ENCODE measurements around the gene XCR1.
"Not testable (repeated sequence)": the region's sequence is repeated elsewhere in the genome, so short reads cannot be mapped to it uniquely, and the experiment has no call there.

XCR1 gene

DNA sequence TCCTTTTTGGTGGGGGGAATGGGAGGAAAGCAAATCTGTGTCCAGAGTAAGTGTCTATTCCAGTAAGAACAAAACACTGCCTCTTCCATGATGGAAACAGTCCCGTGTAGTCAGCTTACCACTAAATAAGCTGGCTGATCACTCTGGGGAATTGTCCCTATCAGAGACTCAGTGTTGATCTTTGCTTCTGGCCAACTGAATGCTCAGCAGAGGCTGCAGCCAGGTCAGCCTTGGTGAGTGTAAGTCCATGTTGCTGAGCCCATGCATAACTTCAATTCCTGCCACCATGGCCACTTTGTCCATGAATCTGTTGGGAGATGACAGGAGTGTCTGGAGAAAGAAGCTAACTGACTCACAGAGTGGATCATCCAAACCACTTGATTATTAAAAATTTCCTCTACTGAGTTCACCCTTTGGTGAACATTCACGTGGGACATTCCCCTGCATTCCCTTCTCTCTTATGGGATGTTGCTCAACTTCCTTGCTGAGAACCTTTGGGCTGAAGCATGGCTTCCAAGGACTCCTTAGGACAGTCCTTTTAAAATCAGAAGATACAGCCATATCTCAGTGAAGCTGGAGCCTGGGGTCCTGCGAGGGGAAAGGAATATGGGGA lies 33.9 kb upstream of the XCR1 start:
- 85 to 100% methylated on average over 1 to 3 of the region's 3 CpGs for WGBS, 2 experiments (ENCODE audit: insufficient coverage in 2 of 2)
- Histone ChIP-seq H3K27ac (ENCODE audit: low read depth, low read length, severe bottlenecking) (no peak overlapping the region), H3K9me3 (ENCODE audit: control insufficient read depth, low read length) (no peaks in the 10 kb centered on the region), H3K36me3 (ENCODE audit: control insufficient read depth, insufficient read depth, low read length) (no peaks in the 10 kb centered on the region), H3K4me3 (ENCODE audit: extremely low read depth, insufficient read depth, low read length, poor library complexity, severe bottlenecking) (no peak overlapping the region), H3K4me1 (ENCODE audit: control insufficient read depth, insufficient read depth, low read length, poor library complexity, severe bottlenecking) (no peaks in the 10 kb centered on the region)

DNA sequence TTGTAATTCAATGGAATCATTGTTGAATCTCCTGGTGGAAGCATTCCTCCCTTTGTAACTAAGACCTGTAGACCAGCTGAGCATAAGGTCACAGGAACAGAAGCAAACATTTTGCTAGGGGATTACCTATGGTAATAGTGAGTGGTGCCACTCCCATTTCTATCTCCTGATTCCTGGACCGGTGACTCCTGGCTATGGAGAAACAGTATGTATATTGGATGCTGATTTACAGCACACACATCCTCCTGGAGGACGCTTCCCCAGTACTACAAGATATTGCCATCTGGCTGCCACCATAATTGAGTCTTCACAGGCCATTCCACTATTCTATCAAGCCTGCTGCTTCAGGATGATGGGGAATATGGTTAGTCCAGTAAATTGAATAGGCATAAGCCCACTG lies 33.3 kb upstream of the XCR1 start:
- no CpG with 5 or more reads among the region's 2 CpGs for WGBS, 2 experiments (ENCODE audit: insufficient coverage in 2 of 2)
- Histone ChIP-seq H3K4me3 (ENCODE audit: extremely low read depth, insufficient read depth, low read length, poor library complexity, severe bottlenecking) (no peak overlapping the region), H3K4me1 (ENCODE audit: control insufficient read depth, insufficient read depth, low read length, poor library complexity, severe bottlenecking) (no peaks in the 10 kb centered on the region), H3K9me3 (ENCODE audit: control insufficient read depth, low read length) (no peaks in the 10 kb centered on the region), H3K36me3 (ENCODE audit: control insufficient read depth, insufficient read depth, low read length) (no peaks in the 10 kb centered on the region), H3K27ac (ENCODE audit: low read depth, low read length, severe bottlenecking) (no peak overlapping the region)

DNA sequence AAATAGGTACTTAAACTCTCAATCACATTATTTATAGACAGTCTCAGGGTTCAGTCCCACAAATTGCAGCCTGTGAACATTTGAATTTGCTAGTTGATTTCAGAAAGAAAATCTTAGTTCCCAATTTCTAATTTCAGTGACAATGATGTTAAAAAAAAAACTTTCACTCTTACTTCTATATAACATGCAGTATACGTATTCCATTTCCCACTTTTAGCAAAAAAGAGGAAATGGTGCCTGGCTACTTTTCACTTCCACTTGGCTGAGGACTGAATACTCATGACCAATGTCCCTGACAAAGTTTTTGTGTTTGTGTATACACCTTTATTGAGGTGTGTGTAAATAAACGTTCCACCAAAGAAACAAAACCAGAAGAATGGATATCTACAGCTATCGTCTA lies 32.1 kb upstream of the XCR1 start:
- WGBS, 2 experiments (ENCODE audit: insufficient coverage in 2 of 2) = 100% methylated on average over 1 of the region's 3 CpGs; no CpG with 5 or more reads in 1 of the 2 experiments
- Histone ChIP-seq H3K4me3 (ENCODE audit: extremely low read depth, insufficient read depth, low read length, poor library complexity, severe bottlenecking) (no peak overlapping the region), H3K4me1 (ENCODE audit: control insufficient read depth, insufficient read depth, low read length, poor library complexity, severe bottlenecking) (no peaks in the 10 kb centered on the region), H3K27ac (ENCODE audit: low read depth, low read length, severe bottlenecking) (no peak overlapping the region), H3K9me3 (ENCODE audit: control insufficient read depth, low read length) (no peaks in the 10 kb centered on the region), H3K36me3 (ENCODE audit: control insufficient read depth, insufficient read depth, low read length) (no peaks in the 10 kb centered on the region)

DNA sequence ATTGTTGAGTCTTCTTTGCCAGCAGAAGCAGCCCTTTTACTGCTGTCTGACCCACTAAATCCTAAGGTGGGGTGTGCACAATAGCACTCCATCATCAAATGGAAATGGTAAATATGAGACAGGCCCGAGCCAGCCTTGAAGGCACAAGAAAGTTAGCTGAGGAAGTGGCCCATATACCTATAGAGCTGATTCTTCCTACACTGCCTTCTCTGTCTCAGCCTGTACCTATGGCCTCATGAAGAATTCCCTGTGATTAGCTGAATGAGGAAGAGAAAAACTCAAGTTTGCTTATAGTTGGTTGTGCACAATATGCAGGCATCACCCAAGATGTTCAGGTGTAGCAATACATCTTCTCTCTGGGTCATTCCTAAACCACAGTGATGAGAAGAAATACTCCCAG lies 31.7 kb upstream of the XCR1 start:
- Histone ChIP-seq H3K36me3 (ENCODE audit: control insufficient read depth, insufficient read depth, low read length) (no peaks in the 10 kb centered on the region), H3K9me3 (ENCODE audit: control insufficient read depth, low read length) (no peaks in the 10 kb centered on the region), H3K4me1 (ENCODE audit: control insufficient read depth, insufficient read depth, low read length, poor library complexity, severe bottlenecking) (no peaks in the 10 kb centered on the region), H3K4me3 (ENCODE audit: extremely low read depth, insufficient read depth, low read length, poor library complexity, severe bottlenecking) (no peak overlapping the region), H3K27ac (ENCODE audit: low read depth, low read length, severe bottlenecking) (no peak overlapping the region)
- WGBS, 2 experiments (ENCODE audit: insufficient coverage in 2 of 2) = 100% methylated on average over 1 of the region's 1 CpG; no CpG with 5 or more reads in 1 of the 2 experiments

DNA sequence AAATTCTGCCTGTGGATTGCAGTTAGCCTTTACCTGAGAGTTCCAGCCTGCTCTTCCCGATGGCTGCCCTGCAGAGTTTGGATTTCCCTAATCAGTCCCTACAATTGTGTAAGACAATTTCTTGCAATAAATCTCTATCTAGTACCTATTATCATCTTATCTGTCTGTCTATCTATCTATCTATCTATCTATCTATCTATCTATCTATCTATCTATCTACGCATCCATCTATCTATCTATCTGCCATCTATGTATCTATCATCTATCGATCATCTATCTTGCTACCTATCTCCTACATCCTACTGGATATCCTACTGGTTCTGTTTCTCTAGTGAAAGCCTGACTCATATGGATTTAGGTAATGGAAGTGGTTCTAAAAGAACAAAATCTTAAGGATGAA lies 30.4 kb upstream of the XCR1 start:
- WGBS, 2 experiments (ENCODE audit: insufficient coverage in 2 of 2) = 86 to 88% methylated on average over 2 to 3 of the region's 3 CpGs
- H3K36me3 ChIP-seq (ENCODE audit: control insufficient read depth, insufficient read depth, low read length) = no peaks in the 10 kb centered on the region
- no peaks in the 10 kb centered on the region for H3K9me3 ChIP-seq (ENCODE audit: control insufficient read depth, low read length)
- no peak overlapping the region for H3K27ac ChIP-seq (ENCODE audit: low read depth, low read length, severe bottlenecking)
- peaks cover 2% of the 10 kb centered on the region for H3K4me1 ChIP-seq (ENCODE audit: control insufficient read depth, insufficient read depth, low read length, poor library complexity, severe bottlenecking)
- no peak overlapping the region for H3K4me3 ChIP-seq (ENCODE audit: extremely low read depth, insufficient read depth, low read length, poor library complexity, severe bottlenecking)

DNA sequence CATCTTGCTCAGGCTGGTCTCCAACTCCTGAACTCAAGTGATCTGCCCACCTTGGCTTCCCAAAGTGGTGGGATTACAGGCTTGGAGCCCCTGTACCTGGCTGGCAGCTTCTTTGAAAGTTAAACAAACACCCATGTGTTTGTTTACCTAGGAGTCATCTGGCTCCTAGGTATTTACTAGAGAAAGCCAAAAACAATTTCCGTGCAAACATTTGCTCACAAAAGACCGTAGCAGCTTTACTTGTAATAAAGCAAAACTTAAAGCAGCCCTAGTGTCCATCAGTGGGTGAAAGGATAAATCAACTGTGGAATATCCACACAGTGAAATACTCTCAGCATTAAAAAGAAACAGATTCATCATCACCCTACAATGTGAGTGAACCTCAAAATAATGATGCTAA lies 29.4 kb upstream of the XCR1 start:
- Histone ChIP-seq H3K4me3 (ENCODE audit: extremely low read depth, insufficient read depth, low read length, poor library complexity, severe bottlenecking) (no peak overlapping the region), H3K36me3 (ENCODE audit: control insufficient read depth, insufficient read depth, low read length) (no peaks in the 10 kb centered on the region), H3K27ac (ENCODE audit: low read depth, low read length, severe bottlenecking) (no peak overlapping the region), H3K4me1 (ENCODE audit: control insufficient read depth, insufficient read depth, low read length, poor library complexity, severe bottlenecking) (peaks cover 2% of the 10 kb centered on the region), H3K9me3 (ENCODE audit: control insufficient read depth, low read length) (no peaks in the 10 kb centered on the region)
- no CpG with 5 or more reads among the region's 2 CpGs for WGBS, 2 experiments (ENCODE audit: insufficient coverage in 2 of 2)

DNA sequence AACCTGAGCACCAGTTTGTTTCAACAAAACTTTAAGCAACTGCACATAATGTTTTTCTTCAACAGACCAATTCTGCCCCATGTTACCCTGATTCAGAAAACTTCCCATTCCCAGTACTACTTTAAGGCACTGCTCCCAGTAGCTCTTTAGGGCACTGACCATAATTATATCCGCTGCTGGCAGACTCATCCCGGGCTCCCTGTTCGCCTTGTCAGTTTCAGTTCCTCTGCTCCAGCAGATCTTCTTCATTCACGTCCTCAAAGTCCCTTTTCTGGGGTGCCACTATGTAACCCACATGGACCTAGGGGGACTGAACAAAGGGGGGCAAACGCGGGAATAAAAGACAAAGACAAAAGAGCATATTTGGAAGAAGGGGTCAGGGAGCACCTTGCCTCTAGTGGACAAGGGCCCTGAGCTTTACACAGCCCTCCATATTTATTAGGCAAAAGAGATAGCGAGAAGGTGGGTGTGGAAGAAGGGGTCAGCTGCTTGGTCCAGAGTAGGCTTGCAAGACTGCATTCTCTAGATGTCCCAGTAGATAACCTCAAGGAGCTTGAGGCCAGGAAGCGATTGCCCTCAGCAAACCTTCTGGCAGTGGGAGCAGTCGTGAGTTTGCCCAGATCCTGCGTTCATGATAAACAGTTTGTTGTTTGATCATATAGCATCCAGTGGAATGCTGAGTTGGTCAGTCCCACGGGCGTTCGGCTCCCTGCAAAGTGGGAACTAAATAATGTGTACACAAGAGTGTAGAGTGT lies 26.7 kb upstream of the XCR1 start:
- H3K4me1 ChIP-seq (ENCODE audit: control insufficient read depth, insufficient read depth, low read length, poor library complexity, severe bottlenecking); H3K27ac ChIP-seq (ENCODE audit: low read depth, low read length, severe bottlenecking); H3K9me3 ChIP-seq (ENCODE audit: control insufficient read depth, low read length); H3K36me3 ChIP-seq (ENCODE audit: control insufficient read depth, insufficient read depth, low read length); H3K4me3 ChIP-seq (ENCODE audit: extremely low read depth, insufficient read depth, low read length, poor library complexity, severe bottlenecking): not testable (repeated sequence)
- WGBS, 2 experiments (ENCODE audit: insufficient coverage in 2 of 2) = 86 to 96% methylated on average over 7 to 12 of the region's 13 CpGs

DNA sequence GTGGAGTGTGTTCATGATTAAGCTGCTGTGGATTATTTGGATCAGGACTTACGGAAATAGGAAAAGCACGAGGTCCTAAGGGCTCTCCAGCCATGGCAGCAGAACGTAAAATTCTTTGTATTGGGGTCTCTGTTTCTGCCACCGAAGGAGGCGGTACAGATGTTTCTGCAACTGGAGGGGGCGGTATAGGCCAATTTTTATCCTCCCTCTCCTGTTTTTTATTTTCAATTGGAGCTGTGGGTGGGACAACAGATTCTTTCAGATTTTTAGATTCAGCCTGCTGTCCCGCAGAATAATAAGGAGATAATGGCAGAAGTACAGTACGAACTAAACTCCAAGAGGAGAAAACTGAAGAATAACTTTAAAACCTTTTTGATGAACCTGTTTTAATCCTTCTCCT lies 26.0 kb upstream of the XCR1 start:
- H3K9me3 ChIP-seq (ENCODE audit: control insufficient read depth, low read length) = not testable (repeated sequence)

DNA sequence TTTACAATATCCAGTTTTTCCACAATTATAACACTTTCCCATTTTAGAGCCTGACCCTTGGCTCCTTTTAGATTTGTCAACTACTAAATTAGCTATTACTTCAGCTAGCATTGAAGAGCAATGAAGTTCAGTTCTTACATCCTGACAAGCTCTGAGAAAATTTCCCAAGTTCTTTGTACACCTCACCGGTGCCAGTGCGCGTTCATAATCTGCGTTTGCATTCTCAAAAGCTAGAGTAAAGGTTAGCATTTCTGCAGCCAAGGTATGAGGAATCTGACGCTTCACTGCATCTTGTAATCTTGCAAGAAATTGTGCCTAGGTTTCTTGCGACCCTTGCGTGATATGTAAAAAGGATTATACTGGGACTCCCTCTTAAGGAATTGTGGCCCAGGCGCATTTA lies 25.2 kb upstream of the XCR1 start:
- WGBS, 2 experiments (ENCODE audit: insufficient coverage in 2 of 2) = 96 to 97% methylated on average over 8 of the region's 8 CpGs
- Histone ChIP-seq H3K27ac (ENCODE audit: low read depth, low read length, severe bottlenecking) (no peak overlapping the region), H3K4me1 (ENCODE audit: control insufficient read depth, insufficient read depth, low read length, poor library complexity, severe bottlenecking) (peaks cover 2% of the 10 kb centered on the region), H3K9me3 (ENCODE audit: control insufficient read depth, low read length) (no peaks in the 10 kb centered on the region), H3K36me3 (ENCODE audit: control insufficient read depth, insufficient read depth, low read length) (no peaks in the 10 kb centered on the region), H3K4me3 (ENCODE audit: extremely low read depth, insufficient read depth, low read length, poor library complexity, severe bottlenecking) (no peak overlapping the region)

More for the DNA sequence above, 26.0 kb upstream of the XCR1 start:
- 95 to 100% methylated on average over 3 of the region's 8 CpGs for WGBS, 2 experiments (ENCODE audit: insufficient coverage in 2 of 2)
- H3K4me1 ChIP-seq (ENCODE audit: control insufficient read depth, insufficient read depth, low read length, poor library complexity, severe bottlenecking); H3K36me3 ChIP-seq (ENCODE audit: control insufficient read depth, insufficient read depth, low read length); H3K4me3 ChIP-seq (ENCODE audit: extremely low read depth, insufficient read depth, low read length, poor library complexity, severe bottlenecking); H3K27ac ChIP-seq (ENCODE audit: low read depth, low read length, severe bottlenecking): not testable (repeated sequence)

DNA sequence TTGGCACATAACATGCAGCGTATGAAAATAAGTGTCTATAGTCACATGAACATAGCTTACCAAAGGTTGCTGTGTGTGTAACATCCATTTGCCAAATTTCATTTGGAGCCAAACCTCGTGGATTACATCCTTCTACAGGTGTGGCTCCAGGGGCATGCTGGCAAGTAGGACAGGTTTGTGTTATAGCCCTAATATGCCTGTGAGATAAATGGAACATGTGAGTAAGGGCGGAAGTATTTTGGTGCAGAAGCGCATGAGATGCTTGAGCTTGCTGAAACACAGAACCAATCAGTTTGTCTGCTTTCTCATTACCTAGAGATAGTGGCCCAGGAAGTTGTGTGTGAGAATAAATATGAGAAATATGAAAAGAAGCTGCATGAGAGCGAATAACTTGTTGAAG lies 21.8 kb upstream of the XCR1 start:
- WGBS, 2 experiments (ENCODE audit: insufficient coverage in 2 of 2) = 90 to 91% methylated on average over 3 to 5 of the region's 5 CpGs
- Histone ChIP-seq H3K27ac (ENCODE audit: low read depth, low read length, severe bottlenecking) (no peak overlapping the region), H3K4me3 (ENCODE audit: extremely low read depth, insufficient read depth, low read length, poor library complexity, severe bottlenecking) (no peak overlapping the region), H3K4me1 (ENCODE audit: control insufficient read depth, insufficient read depth, low read length, poor library complexity, severe bottlenecking) (peaks cover 10% of the 10 kb centered on the region), H3K36me3 (ENCODE audit: control insufficient read depth, insufficient read depth, low read length) (no peaks in the 10 kb centered on the region), H3K9me3 (ENCODE audit: control insufficient read depth, low read length) (no peaks in the 10 kb centered on the region)

DNA sequence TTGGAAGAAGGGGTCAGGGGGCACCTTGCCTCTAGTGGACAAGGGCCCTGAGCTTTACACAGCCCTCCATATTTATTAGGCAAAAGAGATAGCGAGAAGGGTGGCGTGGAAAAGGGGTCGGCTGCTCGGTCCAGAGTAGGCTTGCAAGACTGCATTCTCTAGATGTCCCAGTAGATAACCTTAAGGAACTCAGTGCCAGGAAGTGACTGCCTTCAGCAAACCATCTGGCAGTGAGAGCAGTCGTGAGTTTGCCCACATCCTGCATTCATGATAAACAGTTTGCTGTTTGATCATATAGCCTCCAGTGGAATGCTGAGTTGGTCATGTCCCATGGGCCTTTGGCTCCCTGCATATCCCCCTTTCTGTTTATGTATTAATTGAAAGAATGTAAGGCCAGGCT lies 18.9 kb upstream of the XCR1 start:
- not testable (repeated sequence) for H3K27ac ChIP-seq (ENCODE audit: low read depth, low read length, severe bottlenecking); H3K9me3 ChIP-seq (ENCODE audit: control insufficient read depth, low read length); H3K36me3 ChIP-seq (ENCODE audit: control insufficient read depth, insufficient read depth, low read length); H3K4me1 ChIP-seq (ENCODE audit: control insufficient read depth, insufficient read depth, low read length, poor library complexity, severe bottlenecking); H3K4me3 ChIP-seq (ENCODE audit: extremely low read depth, insufficient read depth, low read length, poor library complexity, severe bottlenecking)
- WGBS, 2 experiments (ENCODE audit: insufficient coverage in 2 of 2) = 74 to 88% methylated on average over 3 to 5 of the region's 5 CpGs

All from mesodermal cell (in vitro differentiated cells).